Ovary (tissue), 9 donors: ENCODE measurements around the gene PNPT1. TPM values are rescaled to one million over a fixed set of nuclear protein-coding genes. Genes with fewer than 3 reads are reported as not detected.

Experiments
- DNase-seq, 5 donors: peaks; one replicate each; pipeline ENCODE4 v3.0.0-alpha.2; 2019 to 2020
- H3K27ac ChIP-seq, 2 donors: fragments of 200-600 bp; one replicate each; pipeline versions ENCODE4 v1.5.1 to v1.8.0; 2019 to 2022
- H3K27me3 ChIP-seq: fragments of 200-600 bp; one replicate; pipeline ENCODE4 v1.8.0; 2022
- H3K36me3 ChIP-seq: fragments of 200-600 bp; sonication (generic); one replicate; pipeline ENCODE4 v1.5.1; 2019
- H3K4me1 ChIP-seq: one replicate; pipeline ENCODE4 v1.8.1; 2013; ENCODE audit warnings: mild to moderate bottlenecking, moderate library complexity; ENCODE audit not compliant: insufficient read depth
- H3K4me3 ChIP-seq: fragments of 200-600 bp; sonication (generic); one replicate; pipeline ENCODE4 v1.5.1; 2017
- H3K9me3 ChIP-seq, 2 donors: fragments of 200-600 bp in 1 of 2; sonication (generic) in 1 of 2; one replicate each; pipeline versions ENCODE4 v1.5.1 to v1.8.1; 2013 to 2019; ENCODE audit warnings: mild to moderate bottlenecking in 1 of 2, moderate library complexity in 1 of 2
- EP300 ChIP-seq: sonication (generic); formaldehyde crosslinking; IDR thresholded peaks from one replicate; pipeline ENCODE4 v1.6.1; 2017; ENCODE audit warnings: antibody characterized with exemption
- POLR2A ChIP-seq: fragments of 450-650 bp; IDR thresholded peaks from one replicate; pipeline ENCODE4 v1.6.1; 2017; ENCODE audit warnings: antibody characterized with exemption, mild to moderate bottlenecking, moderate library complexity
- WGBS, 3 donors: extraction: QIAGEN DNeasy Blood & Tissue Kit in 1 of 3; methylation state at CpG; one replicate each; pipeline versions ENCODE4 v1.1.5 to v1.1.7; 2013 to 2017; 5-methylcytosine and 5-hydroxymethylcytosine counted together
- intact Hi-C, 4 donors: fragments of 100-400 bp; cut with DNase I; formaldehyde crosslinking; loops; one replicate each; pipeline versions ENCODE4 v1.11.0 to v1.15.1; 2022 to 2023
- polyA plus RNA-seq, 2 donors: library from polyadenylated mRNA; stranded (reverse); fragments of 200-250 nt in 1 of 2; fragments of 350-450 nt in 1 of 2; fragmentation: Illumina TruSeq in 1 of 2; extraction: RNeasy Lipid Tissue Mini Kit (QIAGEN cat#74804) in 1 of 2; gene quantifications; one replicate each; pipeline ENCODE4 v1.2.3, GENCODE V29; 2013 to 2014
- total RNA-seq, 7 donors: library from RNA; depleted of rRNA in 2 of 7; stranded (reverse); fragments of >200 nt in 2 of 7; fragmentation: NEBNext Ultra II Directional in 3 of 7; extraction: Animal tissue kit (Norgen Biotek cat#: 25700) in 3 of 7; gene quantifications; one replicate each; pipeline versions ENCODE4 v1.1.0 to v1.2.4, GENCODE V29; 2016 to 2023
- TF ChIP-seq, protein P1 (sequence below), 3 donors: fragments of 450-650 bp in 2 of 3; fragments of 200-600 bp in 1 of 3; IDR thresholded peaks; one replicate each; pipeline versions ENCODE4 v1.5.1 to v1.8.0; 2016 to 2022; ENCODE audit warnings: antibody characterized with exemption in 3 of 3, mild to moderate bottlenecking in 1 of 3
- donor health status: DM: no; HTN: no; CAD: no; lungs with moderate emphysema.
- donor health status: DM: no; HTN: no; CAD: no.
- donor health status: Bipolar disorder and iron deficiency.
- donor health status: DM: yes; HTN: yes; CAD: no.
- donor health status: DM: no; HTN: no; CAD: no.
- donor health status: DM: yes; HTN: yes; CAD: no.

The PNPT1 gene
- total and polyA plus RNA-seq, 9 donors = 6.1 to 19.2 (median 17.0) TPM

DNA sequence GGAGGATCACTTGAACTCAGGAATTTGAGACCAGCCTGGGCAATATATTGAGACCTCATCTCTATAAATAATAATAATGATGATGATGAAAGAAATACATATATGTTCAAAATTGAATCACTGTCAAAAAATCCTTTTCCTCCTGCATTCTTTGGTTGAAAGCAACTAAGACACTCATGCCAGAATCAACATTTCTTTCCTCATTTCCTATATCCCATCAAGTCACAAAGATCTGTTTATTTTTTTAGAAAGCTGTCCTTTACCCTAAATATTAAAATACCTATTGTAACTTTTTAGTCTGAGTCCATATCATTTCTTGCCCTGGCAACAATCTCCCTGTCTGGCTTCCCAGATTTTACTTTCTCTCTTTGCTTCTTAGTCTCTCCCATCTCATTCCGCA, 44.4 kb downstream of the PNPT1 start:
- WGBS, 3 donors = 97 to 100% (median 100%) methylated on average over 1 of the region's 1 CpG
- Histone ChIP-seq H3K4me1 (no peaks in the 10 kb centered on the region), H3K27ac (no peak overlapping the region), H3K4me3 (no peak overlapping the region), H3K36me3 (no peaks in the 10 kb centered on the region), H3K27me3 (no peaks in the 10 kb centered on the region), H3K9me3 (no peaks in the 10 kb centered on the region)
- DNase-seq = no peak
- no peak for TF ChIP-seq POLR2A
- TF ChIP-seq EP300 = no peak
- TF ChIP-seq, protein P1, sequence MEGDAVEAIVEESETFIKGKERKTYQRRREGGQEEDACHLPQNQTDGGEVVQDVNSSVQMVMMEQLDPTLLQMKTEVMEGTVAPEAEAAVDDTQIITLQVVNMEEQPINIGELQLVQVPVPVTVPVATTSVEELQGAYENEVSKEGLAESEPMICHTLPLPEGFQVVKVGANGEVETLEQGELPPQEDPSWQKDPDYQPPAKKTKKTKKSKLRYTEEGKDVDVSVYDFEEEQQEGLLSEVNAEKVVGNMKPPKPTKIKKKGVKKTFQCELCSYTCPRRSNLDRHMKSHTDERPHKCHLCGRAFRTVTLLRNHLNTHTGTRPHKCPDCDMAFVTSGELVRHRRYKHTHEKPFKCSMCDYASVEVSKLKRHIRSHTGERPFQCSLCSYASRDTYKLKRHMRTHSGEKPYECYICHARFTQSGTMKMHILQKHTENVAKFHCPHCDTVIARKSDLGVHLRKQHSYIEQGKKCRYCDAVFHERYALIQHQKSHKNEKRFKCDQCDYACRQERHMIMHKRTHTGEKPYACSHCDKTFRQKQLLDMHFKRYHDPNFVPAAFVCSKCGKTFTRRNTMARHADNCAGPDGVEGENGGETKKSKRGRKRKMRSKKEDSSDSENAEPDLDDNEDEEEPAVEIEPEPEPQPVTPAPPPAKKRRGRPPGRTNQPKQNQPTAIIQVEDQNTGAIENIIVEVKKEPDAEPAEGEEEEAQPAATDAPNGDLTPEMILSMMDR (IDR thresholded peaks at IDR 0.05) = no peak
- intact Hi-C loops = no loop called here

DNA sequence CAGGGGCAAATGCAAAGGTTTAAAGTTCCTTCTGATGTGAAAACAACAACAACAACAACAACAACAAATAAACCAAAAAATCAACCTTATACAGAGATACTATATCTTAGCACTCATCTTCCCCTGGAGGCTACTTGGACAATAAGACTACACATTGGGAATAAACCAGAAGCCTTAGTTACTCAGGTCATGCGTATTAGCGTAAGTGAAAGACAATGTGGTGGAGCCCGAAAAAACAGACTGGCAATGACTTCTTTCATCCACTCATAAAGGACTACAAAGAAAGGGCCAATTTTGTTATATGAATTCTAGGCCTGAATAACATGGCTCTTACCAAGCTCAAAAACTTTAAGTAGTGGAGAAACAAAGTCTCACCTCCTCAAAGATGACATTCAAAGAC, 56.8 kb downstream of the PNPT1 start:
- H3K27ac ChIP-seq = no peak overlapping the region
- no peaks in the 10 kb centered on the region for H3K27me3 ChIP-seq
- H3K36me3 ChIP-seq = no peaks in the 10 kb centered on the region
- no peak for DNase-seq
- 95 to 98% (median 96%) methylated on average over 3 of the region's 3 CpGs for whole genome bisulfite sequencing, 3 donors
- no peaks in the 10 kb centered on the region for H3K9me3 ChIP-seq
- TF ChIP-seq POLR2A = no peak
- TF ChIP-seq, protein P1 (IDR thresholded peaks at IDR 0.05) = no peak
- TF ChIP-seq EP300 = no peak
- no peaks in the 10 kb centered on the region for H3K4me1 ChIP-seq
- no peak overlapping the region for H3K4me3 ChIP-seq
- intact Hi-C loops = no loop called here

DNA sequence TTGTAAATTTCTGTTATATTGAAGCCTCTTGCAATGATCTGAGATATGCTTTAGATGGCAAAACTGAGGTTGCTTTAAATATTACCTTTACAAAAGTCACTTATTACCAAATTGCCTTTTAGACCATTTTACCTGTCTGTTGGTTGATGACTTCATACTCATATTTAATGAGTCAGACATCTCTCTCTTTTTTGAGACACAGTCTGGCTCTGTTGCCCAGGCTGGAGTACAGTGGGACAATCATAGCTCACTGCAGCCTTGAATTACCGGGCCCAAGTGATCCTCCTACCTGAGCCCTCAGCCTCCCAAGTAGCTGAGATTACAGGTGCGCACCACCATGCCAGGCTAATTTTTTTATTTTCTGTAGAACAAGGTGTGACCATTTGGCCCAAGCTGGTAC, 64.7 kb downstream of the PNPT1 start:
- TF ChIP-seq POLR2A = no peak
- no peak for TF ChIP-seq EP300
- TF ChIP-seq, protein P1 (IDR thresholded peaks at IDR 0.05) = no peak
- intact Hi-C loops = no loop called here
- Histone ChIP-seq H3K4me1 (peaks cover 4% of the 10 kb centered on the region), H3K27me3 (no peaks in the 10 kb centered on the region), H3K36me3 (no peaks in the 10 kb centered on the region), H3K27ac (no peak overlapping the region), H3K9me3 (no peaks in the 10 kb centered on the region), H3K4me3 (no peak overlapping the region)
- no peak for DNase-seq
- WGBS, 3 donors = 96 to 98% (median 97%) methylated on average over 2 of the region's 2 CpGs

DNA sequence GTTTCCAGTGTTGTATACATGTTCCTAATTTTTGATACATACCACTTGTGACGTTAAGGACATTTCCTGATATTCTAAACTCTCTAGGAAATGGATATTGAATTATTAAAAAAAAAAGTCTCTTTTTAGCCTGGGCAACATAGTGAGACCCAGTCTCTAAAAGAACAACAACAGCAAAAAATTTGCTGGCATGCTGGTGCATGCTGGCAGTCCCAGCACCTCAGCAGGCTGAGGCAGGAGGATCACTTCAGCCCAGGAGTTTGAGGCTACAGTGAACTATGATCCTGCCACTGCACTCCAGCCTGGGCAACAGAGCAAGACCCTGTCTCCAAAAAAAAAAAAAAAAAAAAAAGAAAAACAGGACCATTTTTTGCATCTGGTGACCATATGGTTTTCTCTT, 65.7 kb downstream of the PNPT1 start:
- no peaks in the 10 kb centered on the region for H3K9me3 ChIP-seq
- TF ChIP-seq EP300 (no peak), POLR2A (no peak)
- TF ChIP-seq, protein P1 (IDR thresholded peaks at IDR 0.05) = no peak
- no peak overlapping the region for H3K4me3 ChIP-seq
- WGBS, 3 donors = 84 to 88% (median 86%) methylated on average over 1 of the region's 1 CpG
- H3K4me1 ChIP-seq = peaks cover 5% of the 10 kb centered on the region
- intact Hi-C loops = no loop called here
- DNase-seq = no peak
- no peaks in the 10 kb centered on the region for H3K36me3 ChIP-seq
- H3K27ac ChIP-seq = no peak overlapping the region
- H3K27me3 ChIP-seq = no peaks in the 10 kb centered on the region

DNA sequence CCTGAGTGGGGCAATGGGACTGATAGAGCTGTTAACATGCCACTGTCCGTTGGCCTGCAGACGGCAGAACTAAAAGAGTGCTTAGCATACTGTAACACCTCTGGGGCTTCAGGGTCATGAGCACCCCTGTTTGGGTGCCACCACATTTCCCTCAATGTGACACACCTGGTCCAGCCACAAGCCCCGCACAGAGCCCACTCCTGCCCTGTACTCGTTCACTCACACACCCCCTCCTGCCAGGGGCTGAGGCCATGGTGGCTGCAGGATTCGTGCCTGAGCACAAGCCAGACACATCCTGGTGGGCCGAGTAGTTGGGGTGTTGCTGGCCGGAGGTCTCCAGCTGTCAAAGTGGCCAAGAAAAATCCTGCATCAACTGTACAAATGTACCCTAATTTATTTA, 71.8 kb downstream of the PNPT1 start:
- Histone ChIP-seq H3K27ac (no peak overlapping the region), H3K4me3 (no peak overlapping the region)

More for the DNA sequence above, 71.8 kb downstream of the PNPT1 start:
- no peaks in the 10 kb centered on the region for H3K36me3 ChIP-seq
- H3K4me1 ChIP-seq = peaks cover 6% of the 10 kb centered on the region
- DNase-seq = no peak
- no peak for TF ChIP-seq POLR2A
- TF ChIP-seq, protein P1 (IDR thresholded peaks at IDR 0.05) = no peak
- no peak for TF ChIP-seq EP300
- no peaks in the 10 kb centered on the region for H3K27me3 ChIP-seq
- H3K9me3 ChIP-seq = no peaks in the 10 kb centered on the region
- WGBS, 3 donors = 85 to 88% (median 88%) methylated on average over 7 of the region's 7 CpGs
- intact Hi-C loops = no loop called here
